HCT116 (cell line): ENCODE measurements around the gene CIB1. TPM values are rescaled to one million over a fixed set of nuclear protein-coding genes. Genes with fewer than 3 reads are reported as not detected.

ENCODE experiments used
- ATAC-seq: fragments of 200-7000 bp; cut with Tn5 transposase; 2 replicates; pipeline ENCODE4 v1.9.1; 2020; ENCODE audit warnings: mild to moderate bottlenecking, moderate library complexity
- BruUV-seq: library from RNA; stranded (reverse); fragments of 400-500 nt; replicated peaks from 2 replicates; lab custom pipeline; 2021; lab: Mats Ljungman, UMichigan
- CTCF ChIA-PET: fragments of 300-600 bp; sonication (Branson Sonifier 250); formaldehyde crosslinking; loops from one replicate; lab custom pipeline; 2021; ENCODE audit warnings: antibody characterized with exemption; lab: Charles Lee
- POLR2A ChIA-PET: fragments of 300-600, 350-600 bp; sonication (Branson Sonifier 250); formaldehyde crosslinking; loops from one replicate; lab custom pipeline; 2021; ENCODE audit warnings: antibody characterized with exemption; lab: Charles Lee
- RAD21 ChIA-PET, 2 experiments: fragments of 300-600 bp; sonication (Branson Sonifier 250); formaldehyde crosslinking; loops; one replicate each; lab custom pipeline; 2023; ENCODE audit warnings: low total read pairs in 2 of 2; ENCODE audit not compliant: uncharacterized antibody in 2 of 2, unreplicated experiment in 2 of 2, low non-redundant PET in 1 of 2; lab: Charles Lee
- DNase-seq: peaks from one replicate; pipeline ENCODE4 v3.0.0-alpha.2; 2010; ENCODE audit warnings: low read depth, low spot score
- H2AFZ ChIP-seq: fragments of 200-600 bp; shearing (Covaris generic), sonication (generic); 2 replicates; pipeline ENCODE4 v1.6.1; 2017; ENCODE audit warnings: low read depth, mixed run types, mixed read lengths, antibody characterized with exemption, low read length; ENCODE audit not compliant: poor library complexity, severe bottlenecking
- H3K27ac ChIP-seq: 2 replicates; pipeline ENCODE4 v1.5.1; 2012; ENCODE audit warnings: low read depth, low read length
- H3K27me3 ChIP-seq: fragments of 200-600 bp; sonication (generic); 2 replicates; pipeline ENCODE4 v1.6.1; 2016; ENCODE audit warnings: mixed run types, low read length, mixed read lengths; ENCODE audit not compliant: insufficient read depth
- H3K36me3 ChIP-seq, 2 experiments: fragments of 200-500 bp in 1 of 2; fragments of 200-600 bp in 1 of 2; sonication (Bioruptor generic) in 1 of 2; sonication (generic) in 1 of 2; 2 replicates each; pipeline versions ENCODE4 v1.5.1 to v1.6.1; 2014 to 2016; ENCODE audit warnings: low read length in 2 of 2, inconsistent platforms in 1 of 2, mixed read lengths in 1 of 2, mixed run types in 1 of 2; ENCODE audit not compliant: insufficient read depth in 2 of 2, control insufficient read depth in 1 of 2
- H3K4me1 ChIP-seq, 2 experiments: fragments of 200-600 bp in 1 of 2; sonication (generic) in 1 of 2; 2 replicates each; pipeline versions ENCODE4 v1.5.1 to v1.6.1; 2012 to 2017; ENCODE audit warnings: low read length in 2 of 2, inconsistent platforms in 1 of 2, mild to moderate bottlenecking in 1 of 2, mixed read lengths in 1 of 2, mixed run types in 1 of 2, moderate library complexity in 1 of 2; ENCODE audit not compliant: insufficient read depth in 2 of 2, control insufficient read depth in 1 of 2
- H3K4me2 ChIP-seq: fragments of 200-600 bp; sonication (generic); 2 replicates; pipeline ENCODE4 v1.6.1; 2017; ENCODE audit warnings: mixed run types, low read length, mixed read lengths
- H3K4me3 ChIP-seq, 2 experiments: fragments of 200-600 bp in 1 of 2; sonication (generic) in 1 of 2; replicated peaks in 1 of 2; 2 replicates each; pipeline ENCODE4 v1.5.1; 2011 to 2016; ENCODE audit warnings: low read length in 2 of 2, control low read depth in 1 of 2, low read depth in 1 of 2, mild to moderate bottlenecking in 1 of 2, mixed read lengths in 1 of 2, mixed run types in 1 of 2
- H3K79me2 ChIP-seq: fragments of 200-600 bp; sonication (generic); 2 replicates; pipeline ENCODE4 v1.6.1; 2017; ENCODE audit warnings: mild to moderate bottlenecking, mixed run types, low read length, moderate library complexity, mixed read lengths; ENCODE audit not compliant: insufficient read depth
- H3K9ac ChIP-seq: fragments of 200-600 bp; sonication (generic); 2 replicates; pipeline ENCODE4 v1.6.1; 2016; ENCODE audit warnings: low read length, mixed read lengths
- H3K9me2 ChIP-seq: fragments of 200-600 bp; sonication (generic), shearing (Covaris generic); 2 replicates; pipeline ENCODE4 v1.6.1; 2017; ENCODE audit warnings: mixed run types, mild to moderate bottlenecking, moderate library complexity; ENCODE audit not compliant: insufficient read depth
- H3K9me3 ChIP-seq, 2 experiments: fragments of 200-500 bp in 1 of 2; fragments of 200-600 bp in 1 of 2; sonication (Bioruptor generic) in 1 of 2; sonication (generic) in 1 of 2; 2 replicates each; pipeline ENCODE4 v1.6.1; 2014 to 2017; ENCODE audit warnings: low read length in 2 of 2, mixed read lengths in 2 of 2, inconsistent platforms in 1 of 2, low read depth in 1 of 2, mild to moderate bottlenecking in 1 of 2, mixed run types in 1 of 2, moderate library complexity in 1 of 2; ENCODE audit not compliant: control insufficient read depth in 1 of 2, insufficient read depth in 1 of 2
- H4K20me1 ChIP-seq: fragments of 200-600 bp; sonication (generic), shearing (Covaris generic); 2 replicates; pipeline ENCODE4 v1.6.1; 2017; ENCODE audit warnings: mixed run types, mild to moderate bottlenecking, moderate library complexity; ENCODE audit not compliant: insufficient read depth
- JUND ChIP-seq: IDR thresholded peaks from 2 replicates; pipeline ENCODE4 v1.6.1; 2012
- POLR2AphosphoS5 ChIP-seq: IDR thresholded peaks from 2 replicates; pipeline ENCODE4 v1.6.1; 2011; ENCODE audit warnings: mild to moderate bottlenecking, low read depth, low read length, moderate library complexity
- ZFX ChIP-seq: fragments of 450-650 bp; IDR thresholded peaks from 2 replicates; pipeline ENCODE4 v1.6.1; 2017
- intact Hi-C: fragments of 100-400 bp; cut with micrococcal nuclease; formaldehyde crosslinking; loops from 2 replicates; pipeline ENCODE4 v1.10.0; 2022
- total RNA-seq: library from RNA; stranded (reverse); gene quantifications from one replicate; pipeline ENCODE4 v1.2.1, GENCODE V29; 2021; ENCODE audit not compliant: unreplicated experiment
- TF ChIP-seq, protein P1 (sequence below): IDR thresholded peaks from 2 replicates; pipeline ENCODE4 v1.6.1; 2012

The CIB1 gene
- total RNA-seq, 1 experiment from 2014 or later = 92.7 TPM

GRCh38 chr15:90205050-90205848 lies 28.5 kb downstream of the CIB1 start:
- CTCF ChIA-PET = interaction anchor here (0.6 kb wide), 1 partner anchor 49 kb away, joined by 4 read pairs; no protein-coding TSS in a partner anchor
- H3K36me3 ChIP-seq = peaks cover 2 to 21% of the 10 kb centered on the region in 2 experiments; a peak in 3 of 4 replicates

DNA sequence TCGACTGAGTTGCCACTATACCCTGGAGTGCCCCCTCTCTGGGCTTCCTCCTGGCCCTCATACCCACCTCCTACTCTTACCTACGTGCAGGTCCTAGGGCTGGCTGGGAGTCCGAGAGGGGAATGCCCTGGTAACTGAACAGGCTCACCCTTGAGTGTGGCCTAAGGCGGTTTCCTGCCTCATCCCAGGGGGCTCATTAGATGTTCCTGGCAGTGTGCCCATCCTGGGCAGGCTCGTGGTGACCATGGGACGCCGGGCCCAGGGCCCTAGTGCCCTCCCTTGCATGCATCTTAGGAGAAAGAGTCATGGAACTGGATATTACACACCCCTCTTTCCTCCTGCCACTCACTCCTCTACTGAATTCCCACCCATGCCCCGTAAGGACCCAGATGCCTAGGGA lies 29.8 kb downstream of the CIB1 start:
- no TSS peak for BruUV-seq
- H3K9ac ChIP-seq = no peak overlapping the region
- peak overlapping the region; percentile 94; the same call in 1 of the 2 replicates for H3K4me2 ChIP-seq
- no peak overlapping the region for H3K27ac ChIP-seq
- peaks cover 73% of the 10 kb centered on the region for H3K79me2 ChIP-seq
- H3K9me3 ChIP-seq = no peaks in the 10 kb centered on the region
- H3K4me3 ChIP-seq = no peak overlapping the region
- ChIA-PET RAD21 (no interaction called here), CTCF (interaction anchor here (1.3 kb wide), 1 partner anchor 11 kb away, joined by 6 read pairs; no protein-coding TSS in a partner anchor), POLR2A (no interaction called here)
- no peak for ATAC-seq
- H3K4me1 ChIP-seq = peaks cover 15 to 63% of the 10 kb centered on the region in 2 experiments; a peak in 3 of 4 replicates
- no peaks in the 10 kb centered on the region for H3K27me3 ChIP-seq
- no peak for DNase-seq
- no peaks in the 10 kb centered on the region for H4K20me1 ChIP-seq
- no peak for TF ChIP-seq ZFX
- no peak for TF ChIP-seq JUND
- peak; percentile 1; the same call in 1 of the 2 replicates for TF ChIP-seq POLR2AphosphoS5
- intact Hi-C loops = no loop called here
- no peaks in the 10 kb centered on the region for H3K9me2 ChIP-seq
- H2AFZ ChIP-seq = no peak overlapping the region
- H3K36me3 ChIP-seq = peaks cover 2 to 21% of the 10 kb centered on the region in 2 experiments; a peak in 3 of 4 replicates

More at GRCh38 chr15:90205050-90205848, 28.5 kb downstream of the CIB1 start:
- Histone ChIP-seq H4K20me1 (no peaks in the 10 kb centered on the region), H3K27ac (no peak overlapping the region), H3K4me3 (no peak overlapping the region), H3K9ac (no peak overlapping the region), H3K9me3 (no peaks in the 10 kb centered on the region), H3K9me2 (no peaks in the 10 kb centered on the region), H3K4me1 (peaks cover 22 to 66% of the 10 kb centered on the region in 2 experiments), H3K4me2 (no peak overlapping the region), H2AFZ (no peak overlapping the region), H3K79me2 (peaks cover 84% of the 10 kb centered on the region), H3K27me3 (no peaks in the 10 kb centered on the region)
- POLR2A ChIA-PET = no interaction called here
- no TSS peak for BruUV-seq
- RAD21 ChIA-PET = interaction anchor here in 1 of 2 experiments (0.7 kb wide), 1 partner anchor 330 kb away, joined by 3 read pairs; no protein-coding TSS in a partner anchor
- DNase-seq = no peak
- 0 out of 2 replicates have a peak, but pooled peaks have one; percentile 11 for TF ChIP-seq POLR2AphosphoS5
- TF ChIP-seq, protein P1, sequence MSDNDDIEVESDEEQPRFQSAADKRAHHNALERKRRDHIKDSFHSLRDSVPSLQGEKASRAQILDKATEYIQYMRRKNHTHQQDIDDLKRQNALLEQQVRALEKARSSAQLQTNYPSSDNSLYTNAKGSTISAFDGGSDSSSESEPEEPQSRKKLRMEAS = no peak
- ATAC-seq = no peak
- intact Hi-C loops = no loop called here
